HepG2 (cell line): ENCODE data around the gene KBTBD2. TPM values are rescaled to one million over a fixed set of nuclear protein-coding genes. Genes with fewer than 3 reads are reported as not detected.

Source experiments
- ARHGAP35 ChIP-seq: sonication (generic); formaldehyde crosslinking; IDR thresholded peaks from 2 replicates; pipeline ENCODE4 v1.9.0; 2022; ENCODE audit warnings: mild to moderate bottlenecking, inconsistent platforms, moderate library complexity, missing genetic modification reagents, borderline replicate concordance
- BHLHE40 ChIP-seq: IDR thresholded peaks from 2 replicates; pipeline ENCODE4 v1.6.1; 2011; ENCODE audit warnings: low read length, improper control_type of control experiment
- BRD4 ChIP-seq: sonication (generic); formaldehyde crosslinking; IDR thresholded peaks from 2 replicates; pipeline ENCODE4 v1.4.0; 2020; ENCODE audit warnings: missing genetic modification reagents
- FOSL1 ChIP-seq: sonication (generic); formaldehyde crosslinking; IDR thresholded peaks from 2 replicates; pipeline ENCODE4 v1.9.0; 2021; ENCODE audit warnings: missing genetic modification reagents, borderline replicate concordance
- FOXA3 ChIP-seq: IDR thresholded peaks from 2 replicates; pipeline ENCODE4 v1.6.1; 2016; ENCODE audit warnings: missing genetic modification reagents, missing compliant biosample characterization
- HNRNPK ChIP-seq: fragments of 200-400 bp; formaldehyde crosslinking; IDR thresholded peaks from 2 replicates; pipeline ENCODE4 v1.6.1; 2018; ENCODE audit warnings: low read length, low read depth, moderate library complexity, mild to moderate bottlenecking; ENCODE audit not compliant: poor library complexity, severe bottlenecking
- HOXA3 ChIP-seq: sonication (generic); formaldehyde crosslinking; IDR thresholded peaks from 2 replicates; pipeline ENCODE4 v1.5.0; 2020; ENCODE audit warnings: missing genetic modification reagents
- ISX ChIP-seq: sonication (generic); formaldehyde crosslinking; conservative IDR thresholded peaks from 2 replicates; pipeline ENCODE4 v1.5.0; 2020; ENCODE audit warnings: missing genetic modification reagents
- MXI1 ChIP-seq: IDR thresholded peaks from 3 replicates; pipeline ENCODE4 v1.6.1; 2012; ENCODE audit warnings: low read depth, low read length, inconsistent platforms, borderline replicate concordance
- NRL ChIP-seq: sonication (generic); formaldehyde crosslinking; IDR thresholded peaks from 2 replicates; pipeline ENCODE4 v1.5.0; 2020; ENCODE audit warnings: missing genetic modification reagents, mild to moderate bottlenecking, moderate library complexity, borderline replicate concordance
- PLSCR1 ChIP-seq: sonication (generic); formaldehyde crosslinking; IDR thresholded peaks from 2 replicates; pipeline ENCODE4 v1.5.0; 2020; ENCODE audit warnings: missing genetic modification reagents, mild to moderate bottlenecking, borderline replicate concordance
- RELA ChIP-seq: sonication (generic); formaldehyde crosslinking; IDR thresholded peaks from 2 replicates; pipeline ENCODE4 v1.4.0; 2020; ENCODE audit warnings: missing genetic modification reagents
- THAP7 ChIP-seq: sonication (generic); formaldehyde crosslinking; IDR thresholded peaks from 2 replicates; pipeline ENCODE4 v1.8.1; 2023; ENCODE audit warnings: mild to moderate bottlenecking, missing genetic modification reagents
- WIZ ChIP-seq: sonication (generic); formaldehyde crosslinking; IDR thresholded peaks from 2 replicates; pipeline ENCODE4 v1.5.1; 2020; ENCODE audit warnings: mild to moderate bottlenecking, missing genetic modification reagents
- ZNF124 ChIP-seq: sonication (generic); formaldehyde crosslinking; IDR thresholded peaks from 2 replicates; pipeline ENCODE4 v1.4.0; 2020; ENCODE audit warnings: missing genetic modification reagents
- ZNF572 ChIP-seq: sonication (generic); formaldehyde crosslinking; IDR thresholded peaks from 2 replicates; pipeline ENCODE4 v1.5.1; 2020; ENCODE audit warnings: mild to moderate bottlenecking, missing genetic modification reagents
- ZNF670 ChIP-seq: sonication (generic); formaldehyde crosslinking; IDR thresholded peaks from 2 replicates; pipeline ENCODE4 v1.8.0; 2022; ENCODE audit warnings: mild to moderate bottlenecking, missing genetic modification reagents, borderline replicate concordance
- ZNF788 ChIP-seq: sonication (generic); formaldehyde crosslinking; IDR thresholded peaks from 2 replicates; pipeline ENCODE4 v1.5.0; 2020; ENCODE audit warnings: mild to moderate bottlenecking, missing genetic modification reagents, borderline replicate concordance
- polyA plus RNA-seq, 8 experiments: library from polyadenylated mRNA; depleted of rRNA in 3 of 8; stranded (reverse) in 7 of 8; unstranded in 1 of 8; fragments of >200 nt; fragmentation: Illumina TruSeq in 4 of 8; extraction: Trizol in 4 of 8; gene quantifications; 2 replicates each; pipeline versions ENCODE4 v1.2.1 to v1.2.3, GENCODE V29; 2011 to 2016; ENCODE audit warnings: low read depth in 4 of 8, missing spikeins in 1 of 8, mixed read lengths in 1 of 8; ENCODE audit not compliant: insufficient read depth in 1 of 8
- total RNA-seq, 5 experiments: library from RNA; depleted of rRNA; stranded (reverse); fragments of >200 nt; fragmentation: Illumina TruSeq; extraction: Trizol; gene quantifications; 2 replicates each; pipeline ENCODE4 v1.2.3, GENCODE V29; 2016; ENCODE audit warnings: low read depth in 1 of 5
- TF ChIP-seq, protein P1 (sequence below): sonication (generic); formaldehyde crosslinking; IDR thresholded peaks from 2 replicates; pipeline ENCODE4 v1.5.1; 2020; ENCODE audit warnings: mild to moderate bottlenecking, missing genetic modification reagents
- TF ChIP-seq, protein P2 (sequence below): sonication (generic); formaldehyde crosslinking; IDR thresholded peaks from 2 replicates; pipeline ENCODE4 v1.4.0; 2020; ENCODE audit warnings: missing genetic modification reagents
- TF ChIP-seq, protein P3 (sequence below): sonication (generic); formaldehyde crosslinking; conservative IDR thresholded peaks from 2 replicates; pipeline ENCODE4 v1.5.0; 2020; ENCODE audit warnings: missing genetic modification reagents

KBTBD2 gene
- total and polyA plus RNA-seq, 2 of the 13 experiments (the other 11 are each of a cell fraction or from before 2014, with no cell fraction given), result 24.0 to 25.2 TPM

GRCh38 chr7:32891043-32891799 lies at the start of gene KBTBD2 (continued):
- TF ChIP-seq PLSCR1 (CRISPR knock-in tag) (no peak), FOXA3 (CRISPR knock-in tag) (no peak), ZNF670 (CRISPR knock-in tag) (no peak), FOSL1 (CRISPR knock-in tag) (no peak), ARHGAP35 (CRISPR knock-in tag) (no peak), BHLHE40 (no peak; the same call in 1 of the 2 replicates), RELA (CRISPR knock-in tag) (no peak), ZNF124 (CRISPR knock-in tag) (no peak), WIZ (CRISPR knock-in tag) (no peak), MXI1 (0 out of 3 replicates have a peak, but pooled peaks have one; percentile 12), HOXA3 (CRISPR knock-in tag) (peak; percentile 7; the same call in 1 of the 2 replicates), ISX (CRISPR knock-in tag) (no peak), BRD4 (no peak), NRL (CRISPR knock-in tag) (no peak), THAP7 (CRISPR knock-in tag) (no peak), HNRNPK (peak; percentile 80), ZNF572 (CRISPR knock-in tag) (no peak), ZNF788 (CRISPR knock-in tag) (no peak)
- TF ChIP-seq, protein P1, sequence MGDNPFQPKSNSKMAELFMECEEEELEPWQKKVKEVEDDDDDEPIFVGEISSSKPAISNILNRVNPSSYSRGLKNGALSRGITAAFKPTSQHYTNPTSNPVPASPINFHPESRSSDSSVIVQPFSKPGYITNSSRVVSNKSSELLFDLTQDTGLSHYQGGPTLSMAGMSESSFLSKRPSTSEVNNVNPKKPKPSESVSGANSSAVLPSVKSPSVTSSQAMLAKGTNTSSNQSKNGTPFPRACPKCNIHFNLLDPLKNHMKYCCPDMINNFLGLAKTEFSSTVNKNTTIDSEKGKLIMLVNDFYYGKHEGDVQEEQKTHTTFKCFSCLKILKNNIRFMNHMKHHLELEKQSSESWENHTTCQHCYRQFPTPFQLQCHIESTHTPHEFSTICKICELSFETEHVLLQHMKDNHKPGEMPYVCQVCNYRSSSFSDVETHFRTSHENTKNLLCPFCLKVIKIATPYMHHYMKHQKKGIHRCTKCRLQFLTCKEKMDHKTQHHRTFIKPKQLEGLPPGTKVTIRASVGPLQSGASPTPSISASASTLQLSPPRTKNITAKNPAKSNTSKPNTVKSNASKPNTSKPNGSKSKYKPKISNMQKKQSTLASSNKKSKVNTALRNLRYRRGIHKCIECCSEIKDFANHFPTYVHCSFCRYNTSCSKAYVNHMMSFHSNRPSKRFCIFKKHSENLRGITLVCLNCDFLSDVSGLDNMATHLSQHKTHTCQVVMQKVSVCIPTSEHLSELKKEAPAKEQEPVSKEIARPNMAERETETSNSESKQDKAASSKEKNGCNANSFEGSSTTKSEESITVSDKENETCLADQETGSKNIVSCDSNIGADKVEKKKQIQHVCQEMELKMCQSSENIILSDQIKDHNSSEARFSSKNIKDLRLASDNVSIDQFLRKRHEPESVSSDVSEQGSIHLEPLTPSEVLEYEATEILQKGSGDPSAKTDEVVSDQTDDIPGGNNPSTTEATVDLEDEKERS (CRISPR knock-in tag), result no peak
- TF ChIP-seq, protein P2, sequence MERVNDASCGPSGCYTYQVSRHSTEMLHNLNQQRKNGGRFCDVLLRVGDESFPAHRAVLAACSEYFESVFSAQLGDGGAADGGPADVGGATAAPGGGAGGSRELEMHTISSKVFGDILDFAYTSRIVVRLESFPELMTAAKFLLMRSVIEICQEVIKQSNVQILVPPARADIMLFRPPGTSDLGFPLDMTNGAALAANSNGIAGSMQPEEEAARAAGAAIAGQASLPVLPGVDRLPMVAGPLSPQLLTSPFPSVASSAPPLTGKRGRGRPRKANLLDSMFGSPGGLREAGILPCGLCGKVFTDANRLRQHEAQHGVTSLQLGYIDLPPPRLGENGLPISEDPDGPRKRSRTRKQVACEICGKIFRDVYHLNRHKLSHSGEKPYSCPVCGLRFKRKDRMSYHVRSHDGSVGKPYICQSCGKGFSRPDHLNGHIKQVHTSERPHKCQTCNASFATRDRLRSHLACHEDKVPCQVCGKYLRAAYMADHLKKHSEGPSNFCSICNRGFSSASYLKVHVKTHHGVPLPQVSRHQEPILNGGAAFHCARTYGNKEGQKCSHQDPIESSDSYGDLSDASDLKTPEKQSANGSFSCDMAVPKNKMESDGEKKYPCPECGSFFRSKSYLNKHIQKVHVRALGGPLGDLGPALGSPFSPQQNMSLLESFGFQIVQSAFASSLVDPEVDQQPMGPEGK (CRISPR knock-in tag), result peak; percentile 14
- TF ChIP-seq, protein P3, sequence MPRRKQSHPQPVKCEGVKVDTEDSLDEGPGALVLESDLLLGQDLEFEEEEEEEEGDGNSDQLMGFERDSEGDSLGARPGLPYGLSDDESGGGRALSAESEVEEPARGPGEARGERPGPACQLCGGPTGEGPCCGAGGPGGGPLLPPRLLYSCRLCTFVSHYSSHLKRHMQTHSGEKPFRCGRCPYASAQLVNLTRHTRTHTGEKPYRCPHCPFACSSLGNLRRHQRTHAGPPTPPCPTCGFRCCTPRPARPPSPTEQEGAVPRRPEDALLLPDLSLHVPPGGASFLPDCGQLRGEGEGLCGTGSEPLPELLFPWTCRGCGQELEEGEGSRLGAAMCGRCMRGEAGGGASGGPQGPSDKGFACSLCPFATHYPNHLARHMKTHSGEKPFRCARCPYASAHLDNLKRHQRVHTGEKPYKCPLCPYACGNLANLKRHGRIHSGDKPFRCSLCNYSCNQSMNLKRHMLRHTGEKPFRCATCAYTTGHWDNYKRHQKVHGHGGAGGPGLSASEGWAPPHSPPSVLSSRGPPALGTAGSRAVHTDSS (CRISPR knock-in tag), result no peak
